Measurements from ENCODE around the gene MEIS2. TPM values are rescaled to one million over a fixed set of nuclear protein-coding genes. Genes with fewer than 3 reads are reported as not detected.

Gene MEIS2
- total RNA-seq, 1 experiment from 2014 or later = 23.1 TPM

DNA sequence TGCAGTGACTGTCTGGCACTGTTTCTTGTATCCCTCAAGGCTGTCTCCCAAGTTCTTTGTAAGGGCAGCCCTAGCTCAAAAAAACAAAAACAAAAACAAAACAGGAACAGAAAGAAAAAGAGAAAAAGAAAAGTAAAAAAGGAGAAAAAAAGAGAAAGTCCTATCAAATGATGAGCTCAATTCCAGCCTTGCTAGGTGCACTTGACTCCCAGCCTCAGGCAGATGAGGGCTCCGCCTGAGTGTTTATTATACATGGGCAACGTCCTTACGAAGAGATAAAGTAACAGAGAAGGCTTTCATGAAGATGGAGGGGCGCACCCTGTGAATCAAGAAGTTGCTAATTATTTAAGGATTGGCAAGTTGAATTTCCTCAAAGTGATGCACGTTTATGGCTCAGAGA is 175.3 kb downstream of the MEIS2 start:
- TF ChIP-seq, protein P1, sequence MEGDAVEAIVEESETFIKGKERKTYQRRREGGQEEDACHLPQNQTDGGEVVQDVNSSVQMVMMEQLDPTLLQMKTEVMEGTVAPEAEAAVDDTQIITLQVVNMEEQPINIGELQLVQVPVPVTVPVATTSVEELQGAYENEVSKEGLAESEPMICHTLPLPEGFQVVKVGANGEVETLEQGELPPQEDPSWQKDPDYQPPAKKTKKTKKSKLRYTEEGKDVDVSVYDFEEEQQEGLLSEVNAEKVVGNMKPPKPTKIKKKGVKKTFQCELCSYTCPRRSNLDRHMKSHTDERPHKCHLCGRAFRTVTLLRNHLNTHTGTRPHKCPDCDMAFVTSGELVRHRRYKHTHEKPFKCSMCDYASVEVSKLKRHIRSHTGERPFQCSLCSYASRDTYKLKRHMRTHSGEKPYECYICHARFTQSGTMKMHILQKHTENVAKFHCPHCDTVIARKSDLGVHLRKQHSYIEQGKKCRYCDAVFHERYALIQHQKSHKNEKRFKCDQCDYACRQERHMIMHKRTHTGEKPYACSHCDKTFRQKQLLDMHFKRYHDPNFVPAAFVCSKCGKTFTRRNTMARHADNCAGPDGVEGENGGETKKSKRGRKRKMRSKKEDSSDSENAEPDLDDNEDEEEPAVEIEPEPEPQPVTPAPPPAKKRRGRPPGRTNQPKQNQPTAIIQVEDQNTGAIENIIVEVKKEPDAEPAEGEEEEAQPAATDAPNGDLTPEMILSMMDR (IDR thresholded peaks at IDR 0.05; ENCODE audit: unreplicated experiment) = no peak
- Mint-ChIP-seq H3K4me1 (ENCODE audit: low read depth, unreplicated experiment) (no peaks in the 10 kb centered on the region), H3K27me3 (ENCODE audit: unreplicated experiment) (no peaks in the 10 kb centered on the region), H3K4me3 (ENCODE audit: low read depth, unreplicated experiment) (no peak overlapping the region), H3K27ac (ENCODE audit: unreplicated experiment) (no peak overlapping the region), H3K36me3 (ENCODE audit: insufficient read depth, unreplicated experiment) (no peaks in the 10 kb centered on the region), H3K9me3 (ENCODE audit: low read depth, unreplicated experiment) (no peaks in the 10 kb centered on the region)
- CTCF ChIA-PET = no interaction called here
- DNase-seq = no peak
- intact Hi-C loops (cut with micrococcal nuclease; ENCODE audit: unreplicated experiment) = loop anchor here (10.0 kb wide), 1 partner anchor 1200 kb away; no protein-coding TSS in a partner anchor
- no TSS peak for BruUV-seq (replicated peaks)

DNA sequence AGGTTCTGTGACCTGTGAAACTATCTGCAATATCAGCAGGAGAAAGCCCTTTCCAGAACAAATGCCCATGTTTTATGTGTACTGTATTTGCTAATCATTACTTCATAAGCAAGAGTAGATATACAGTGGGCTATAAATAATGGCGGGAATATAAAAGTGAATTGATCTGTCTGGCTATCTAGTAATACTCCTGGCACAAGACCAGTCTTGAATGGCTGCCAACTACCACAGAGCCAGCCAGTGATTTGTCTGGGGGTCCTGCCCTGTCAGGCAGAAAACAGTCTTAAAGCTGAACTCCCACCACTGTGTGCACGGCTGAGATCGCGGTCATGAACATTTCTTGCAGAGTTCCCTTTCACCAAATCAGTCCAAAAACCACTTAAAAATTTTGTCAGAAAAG is 176.3 kb downstream of the MEIS2 start:
- BruUV-seq (replicated peaks) = no TSS peak
- Mint-ChIP-seq H3K36me3 (ENCODE audit: insufficient read depth, unreplicated experiment) (no peaks in the 10 kb centered on the region), H3K27me3 (ENCODE audit: unreplicated experiment) (no peaks in the 10 kb centered on the region), H3K27ac (ENCODE audit: unreplicated experiment) (no peak overlapping the region), H3K4me3 (ENCODE audit: low read depth, unreplicated experiment) (no peak overlapping the region), H3K9me3 (ENCODE audit: low read depth, unreplicated experiment) (no peaks in the 10 kb centered on the region), H3K4me1 (ENCODE audit: low read depth, unreplicated experiment) (no peaks in the 10 kb centered on the region)
- intact Hi-C loops (cut with micrococcal nuclease; ENCODE audit: unreplicated experiment) = loop anchor here (10.0 kb wide), 1 partner anchor 1199 kb away; no protein-coding TSS in a partner anchor
- CTCF ChIA-PET = no interaction called here
- DNase-seq = no peak
- TF ChIP-seq, protein P1 (IDR thresholded peaks at IDR 0.05; ENCODE audit: unreplicated experiment) = no peak

DNA sequence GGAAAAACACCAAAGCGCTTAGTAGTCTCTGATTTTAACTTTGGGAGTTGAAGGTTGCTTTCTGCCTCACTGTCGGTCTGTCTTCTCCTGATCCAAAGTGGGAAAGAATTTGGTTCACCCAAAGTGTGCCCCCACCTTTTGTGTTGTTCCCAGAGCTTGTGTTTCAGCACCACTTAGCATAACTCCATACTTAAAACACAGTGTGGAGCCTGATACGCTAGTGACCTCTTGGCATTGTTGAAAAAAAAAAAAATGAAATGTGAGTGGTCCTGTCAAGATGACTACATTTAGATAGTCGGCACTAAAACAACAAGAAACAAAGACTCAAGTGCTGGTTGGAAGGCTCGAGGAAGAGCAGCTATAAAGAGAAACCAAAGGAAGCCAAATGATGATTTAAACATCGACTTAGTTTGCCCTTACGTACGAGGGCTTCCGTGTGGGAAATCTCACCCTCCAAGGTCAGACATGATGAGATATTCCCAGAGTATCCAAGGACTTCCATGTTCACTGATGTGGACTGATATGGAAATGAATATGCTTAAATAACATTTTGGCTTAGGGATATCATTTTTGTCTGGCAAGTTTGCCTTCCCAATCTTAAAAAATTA is 178.8 kb downstream of the MEIS2 start:
- H3K27ac Mint-ChIP-seq (ENCODE audit: unreplicated experiment) = no peak overlapping the region
- no peaks in the 10 kb centered on the region for H3K36me3 Mint-ChIP-seq (ENCODE audit: insufficient read depth, unreplicated experiment)
- H3K4me1 Mint-ChIP-seq (ENCODE audit: low read depth, unreplicated experiment) = no peaks in the 10 kb centered on the region
- H3K4me3 Mint-ChIP-seq (ENCODE audit: low read depth, unreplicated experiment) = no peak overlapping the region
- DNase-seq = no peak
- CTCF ChIA-PET = no interaction called here
- no peaks in the 10 kb centered on the region for H3K27me3 Mint-ChIP-seq (ENCODE audit: unreplicated experiment)
- BruUV-seq (replicated peaks) = no TSS peak
- no peaks in the 10 kb centered on the region for H3K9me3 Mint-ChIP-seq (ENCODE audit: low read depth, unreplicated experiment)
- intact Hi-C loops (cut with micrococcal nuclease; ENCODE audit: unreplicated experiment) = loop anchor here (10.0 kb wide), 1 partner anchor 1197 kb away; no protein-coding TSS in a partner anchor
- TF ChIP-seq, protein P1 (IDR thresholded peaks at IDR 0.05; ENCODE audit: unreplicated experiment) = no peak

DNA sequence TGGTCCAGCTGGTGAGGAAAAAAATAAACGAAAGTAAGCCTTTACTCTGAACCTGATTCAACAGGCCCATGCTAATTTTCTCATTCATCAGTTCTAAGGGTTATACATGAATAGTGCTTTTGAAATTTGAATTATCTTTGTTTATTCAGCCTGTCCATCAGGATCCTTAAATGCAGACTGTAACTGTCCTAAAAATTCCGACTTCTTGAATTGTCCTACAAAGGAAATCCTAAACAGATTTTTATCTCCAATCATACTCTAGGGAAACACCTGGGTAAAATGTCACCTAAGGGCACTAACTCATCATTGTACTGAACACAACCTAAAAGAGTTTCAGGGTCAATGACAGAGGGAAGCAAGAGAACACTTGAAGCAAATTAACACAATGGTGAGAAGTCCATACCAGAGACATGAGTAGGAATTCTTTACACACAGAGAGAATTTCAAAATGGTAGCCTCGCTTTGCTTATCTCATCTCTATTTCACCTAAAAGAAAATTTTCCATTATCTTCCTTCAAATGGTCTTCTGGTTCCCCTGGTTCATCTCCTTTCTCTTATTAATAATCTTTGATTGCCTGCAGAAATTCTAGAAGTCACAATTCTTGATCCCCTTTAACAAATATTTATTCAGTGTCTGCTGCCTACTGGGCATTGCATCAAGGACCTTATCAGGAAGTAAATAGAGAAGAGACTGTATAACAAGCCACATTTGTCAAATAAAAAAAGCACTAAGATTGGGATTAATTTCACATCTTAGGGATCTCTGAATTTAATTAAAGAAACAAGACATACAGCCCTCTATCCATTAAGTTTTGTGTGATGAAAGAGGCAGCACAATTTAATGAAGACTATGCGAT is 182.7 kb downstream of the MEIS2 start:
- BruUV-seq (replicated peaks) = no TSS peak
- no peaks in the 10 kb centered on the region for H3K27me3 Mint-ChIP-seq (ENCODE audit: unreplicated experiment)
- no peak for DNase-seq
- intact Hi-C loops (cut with micrococcal nuclease; ENCODE audit: unreplicated experiment) = no loop called here
- TF ChIP-seq, protein P1 (IDR thresholded peaks at IDR 0.05; ENCODE audit: unreplicated experiment) = no peak
- no peaks in the 10 kb centered on the region for H3K36me3 Mint-ChIP-seq (ENCODE audit: insufficient read depth, unreplicated experiment)
- H3K9me3 Mint-ChIP-seq (ENCODE audit: low read depth, unreplicated experiment) = no peaks in the 10 kb centered on the region
- H3K27ac Mint-ChIP-seq (ENCODE audit: unreplicated experiment) = no peak overlapping the region
- CTCF ChIA-PET = no interaction called here
- H3K4me1 Mint-ChIP-seq (ENCODE audit: low read depth, unreplicated experiment) = no peaks in the 10 kb centered on the region
- H3K4me3 Mint-ChIP-seq (ENCODE audit: low read depth, unreplicated experiment) = no peak overlapping the region

Measured in Calu3 (cell line).